OCI-LY1 (cell line): ENCODE measurements around the gene FNDC7.

Source experiments
- H2AFZ ChIP-seq: fragments of 200-600 bp; sonication (generic), shearing (Covaris generic); 2 replicates; pipeline ENCODE4 v1.6.0; 2014; ENCODE audit warnings: antibody characterized with exemption, mild to moderate bottlenecking, low read length
- H3F3A ChIP-seq: fragments of 200-600 bp; sonication (generic), shearing (Covaris generic); 2 replicates; pipeline ENCODE4 v1.6.0; 2014; ENCODE audit warnings: mild to moderate bottlenecking, antibody characterized with exemption, low read length, moderate library complexity; ENCODE audit not compliant: insufficient read depth
- H3K27ac ChIP-seq: fragments of 200-600 bp; sonication (generic); 2 replicates; pipeline ENCODE4 v1.5.1; 2014; ENCODE audit warnings: low read length, mixed run types, mild to moderate bottlenecking, low read depth; ENCODE audit not compliant: poor library complexity, severe bottlenecking
- H3K27me3 ChIP-seq: fragments of 200-600 bp; sonication (generic); 2 replicates; pipeline ENCODE4 v1.6.0; 2014; ENCODE audit warnings: antibody characterized with exemption, mild to moderate bottlenecking, low read length, moderate library complexity; ENCODE audit not compliant: insufficient read depth
- H3K36me3 ChIP-seq: fragments of 200-600 bp; sonication (generic); 2 replicates; pipeline ENCODE4 v1.6.1; 2014; ENCODE audit warnings: mild to moderate bottlenecking, antibody characterized with exemption, low read length, moderate library complexity, mixed read lengths; ENCODE audit not compliant: insufficient read depth
- H3K4me1 ChIP-seq: fragments of 200-600 bp; sonication (generic); 2 replicates; pipeline ENCODE4 v1.5.1; 2014; ENCODE audit warnings: mild to moderate bottlenecking, low read length, moderate library complexity; ENCODE audit not compliant: insufficient read depth, severe bottlenecking
- H3K4me2 ChIP-seq: fragments of 200-600 bp; sonication (generic), shearing (Covaris generic); 2 replicates; pipeline ENCODE4 v1.6.1; 2014; ENCODE audit warnings: low read length
- H3K4me3 ChIP-seq: fragments of 200-600 bp; sonication (generic); 2 replicates; pipeline ENCODE4 v1.5.1; 2014; ENCODE audit warnings: low read length, low read depth, mild to moderate bottlenecking, mixed read lengths; ENCODE audit not compliant: poor library complexity, severe bottlenecking
- H3K79me2 ChIP-seq: fragments of 200-600 bp; shearing (Covaris generic); 2 replicates; pipeline ENCODE4 v1.6.1; 2016; ENCODE audit warnings: mixed run types, low read length, mixed read lengths; ENCODE audit not compliant: insufficient read depth
- H3K9ac ChIP-seq: fragments of 200-600 bp; sonication (generic), shearing (Covaris generic); 2 replicates; pipeline ENCODE4 v1.6.1; 2014; ENCODE audit warnings: mild to moderate bottlenecking, low read length, mixed read lengths
- H3K9me2 ChIP-seq: fragments of 200-600 bp; sonication (generic), shearing (Covaris generic); 2 replicates; pipeline ENCODE4 v1.6.1; 2014; ENCODE audit warnings: low read depth, mild to moderate bottlenecking, low read length, mixed read lengths
- H3K9me3 ChIP-seq: fragments of 200-600 bp; shearing (Covaris generic); 2 replicates; pipeline ENCODE4 v1.6.1; 2014; ENCODE audit warnings: low read length, mixed read lengths
- H4K20me1 ChIP-seq: fragments of 200-600 bp; sonication (generic), shearing (Covaris generic); 2 replicates; pipeline ENCODE4 v1.6.0; 2016; ENCODE audit warnings: mild to moderate bottlenecking, low read length; ENCODE audit not compliant: insufficient read depth
- CTCF ChIP-seq: fragments of 200-600 bp; sonication (generic), shearing (Covaris generic); IDR thresholded peaks from 2 replicates; pipeline ENCODE4 v1.5.1; 2017; ENCODE audit warnings: mild to moderate bottlenecking, antibody characterized with exemption, low read length, moderate library complexity, mixed read lengths
- EZH2 ChIP-seq: fragments of 200-600 bp; sonication (generic), shearing (Covaris generic); IDR thresholded peaks from 2 replicates; pipeline ENCODE4 v1.8.0; 2017; ENCODE audit warnings: borderline replicate concordance, mixed run types, mild to moderate bottlenecking, antibody characterized with exemption, low read length, moderate library complexity, mixed read lengths

FNDC7 gene

GRCh38 chr1:108708691-108709660, 3.7 kb upstream of the FNDC7 start:
- H3K4me2 ChIP-seq = no peak overlapping the region
- H4K20me1 ChIP-seq = no peaks in the 10 kb centered on the region
- H3K27ac ChIP-seq = no peak overlapping the region
- TF ChIP-seq EZH2 = no peak
- peak; percentile 72 for TF ChIP-seq CTCF
- H3K9me3 ChIP-seq = no peaks in the 10 kb centered on the region
- peaks cover 4% of the 10 kb centered on the region for H3K4me1 ChIP-seq
- H3K79me2 ChIP-seq = no peaks in the 10 kb centered on the region
- no peaks in the 10 kb centered on the region for H3K36me3 ChIP-seq
- no peaks in the 10 kb centered on the region for H3F3A ChIP-seq
- no peak overlapping the region for H2AFZ ChIP-seq
- H3K4me3 ChIP-seq = no peak overlapping the region
- no peaks in the 10 kb centered on the region for H3K27me3 ChIP-seq
- H3K9ac ChIP-seq = no peak overlapping the region
- H3K9me2 ChIP-seq = no peaks in the 10 kb centered on the region

GRCh38 chr1:108715932-108716331, 3.2 kb downstream of the FNDC7 start:
- H3K79me2 ChIP-seq = no peaks in the 10 kb centered on the region
- H2AFZ ChIP-seq = no peak overlapping the region
- H3K36me3 ChIP-seq = no peaks in the 10 kb centered on the region
- no peak overlapping the region for H3K9ac ChIP-seq
- H3K4me1 ChIP-seq = no peaks in the 10 kb centered on the region
- no peaks in the 10 kb centered on the region for H3K9me2 ChIP-seq
- H3K4me3 ChIP-seq = no peak overlapping the region
- no peaks in the 10 kb centered on the region for H3K9me3 ChIP-seq
- no peaks in the 10 kb centered on the region for H3K27me3 ChIP-seq
- H3F3A ChIP-seq = no peaks in the 10 kb centered on the region
- TF ChIP-seq CTCF = no peak
- TF ChIP-seq EZH2 = no peak
- H3K4me2 ChIP-seq = no peak overlapping the region
- no peak overlapping the region for H3K27ac ChIP-seq
- H4K20me1 ChIP-seq = no peaks in the 10 kb centered on the region

DNA sequence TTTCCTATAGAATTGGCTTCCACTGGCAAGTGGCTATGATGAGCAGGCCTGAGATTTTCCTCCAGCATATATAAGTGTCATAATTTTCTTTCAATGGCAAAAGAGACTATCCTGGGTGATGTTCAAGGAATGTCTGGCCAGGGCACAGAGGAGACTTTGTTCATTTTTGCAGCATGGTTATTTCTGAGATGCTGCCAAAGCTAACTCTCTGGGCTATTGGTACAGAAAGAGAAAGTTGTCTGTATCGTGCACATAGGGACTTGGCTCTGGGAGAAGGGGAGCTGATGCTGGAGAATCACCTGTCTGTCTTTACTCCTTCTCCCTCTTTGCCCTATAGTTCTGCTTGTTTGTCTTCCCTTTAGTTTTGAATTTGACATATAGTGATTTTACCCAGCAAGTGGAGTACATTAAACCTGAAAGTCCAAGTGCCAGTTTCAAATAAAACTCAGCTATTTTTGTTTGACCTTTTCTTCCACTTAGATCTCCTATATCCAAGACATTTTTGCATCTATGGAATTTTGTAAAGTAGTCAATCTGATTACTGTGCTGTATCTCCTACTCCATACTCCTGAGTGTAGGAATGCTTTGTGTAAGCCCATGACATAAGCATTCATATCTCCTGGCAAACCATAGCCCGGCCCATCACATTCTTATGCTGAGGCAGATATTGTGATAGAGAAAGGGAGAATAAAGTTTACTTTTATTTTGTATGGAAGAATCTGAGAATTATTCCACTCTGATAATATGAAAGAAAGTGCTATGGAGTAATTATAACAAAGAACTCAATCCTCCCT, 3.9 kb downstream of the FNDC7 start:
- no peak for TF ChIP-seq CTCF
- TF ChIP-seq EZH2 = no peak
- H3K27ac ChIP-seq = no peak overlapping the region
- no peaks in the 10 kb centered on the region for H3K4me1 ChIP-seq
- no peak overlapping the region for H2AFZ ChIP-seq
- no peak overlapping the region for H3K4me2 ChIP-seq
- H3K9me2 ChIP-seq = no peaks in the 10 kb centered on the region
- H3F3A ChIP-seq = no peaks in the 10 kb centered on the region
- no peaks in the 10 kb centered on the region for H3K27me3 ChIP-seq
- H3K79me2 ChIP-seq = no peaks in the 10 kb centered on the region
- H3K4me3 ChIP-seq = no peak overlapping the region
- no peaks in the 10 kb centered on the region for H3K9me3 ChIP-seq
- H3K36me3 ChIP-seq = no peaks in the 10 kb centered on the region
- no peak overlapping the region for H3K9ac ChIP-seq
- H4K20me1 ChIP-seq = no peaks in the 10 kb centered on the region
